Measurements from ENCODE around the gene SIT1. TPM values are rescaled to one million over a fixed set of nuclear protein-coding genes. Genes with fewer than 3 reads are reported as not detected.

SIT1 gene
- polyA plus RNA-seq, 3 donors: 0.27 to 0.36 TPM; not detected in 1

DNA sequence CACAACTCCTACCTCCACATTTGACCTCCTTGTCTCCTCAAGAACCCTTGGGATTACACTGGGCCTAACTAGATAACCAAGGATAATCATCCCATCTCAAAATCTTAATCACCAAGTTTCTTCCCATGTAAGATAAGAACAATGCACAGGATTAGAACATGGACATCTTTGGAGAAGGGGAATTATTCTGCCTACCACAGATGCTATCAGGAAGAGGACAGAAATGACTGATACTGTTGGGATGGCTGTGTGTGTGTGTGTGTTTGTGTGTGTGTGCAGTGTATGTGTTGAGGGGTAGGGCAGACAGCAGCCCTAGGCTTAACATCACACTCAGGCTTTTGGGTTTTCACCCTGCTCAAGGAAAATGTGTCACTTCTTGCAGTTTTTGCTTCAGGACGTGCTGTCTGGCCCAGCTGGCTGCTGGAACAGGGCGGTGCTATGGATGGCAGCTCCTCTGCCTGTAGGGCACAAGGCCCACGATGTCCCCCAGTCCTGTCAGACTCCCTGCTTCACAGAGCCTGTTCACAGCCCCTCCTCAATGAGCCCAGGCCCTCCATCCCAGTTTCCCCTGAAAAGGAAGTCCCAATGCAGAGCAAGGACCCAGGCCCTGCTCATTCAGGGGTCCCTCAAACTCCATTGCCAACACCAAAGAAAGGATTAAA lies 30.7 kb upstream of the SIT1 start:
- no peak overlapping the region for H3K4me2 ChIP-seq (replicated peaks; ENCODE audit: extremely low read depth, low read length, poor library complexity, severe bottlenecking)
- H3K4me3 ChIP-seq (replicated peaks in 1 of 3; ENCODE audit: low read depth in 2 of 3, low read length in 3 of 3): no peak overlapping the region
- Mint-ChIP-seq H3K27ac (no peak overlapping the region), H3K4me3 (no peak overlapping the region), H3K27me3 (ENCODE audit: low read depth in 3 of 3) (peaks cover under 1 to 12% (median 9%) of the 10 kb centered on the region in 3 donors), H3K9me3 (no peaks in the 10 kb centered on the region), H3K36me3 (peaks cover 0 to under 1% of the 10 kb centered on the region in 2 donors), H3K4me1 (peaks cover under 1% of the 10 kb centered on the region)
- no peaks in the 10 kb centered on the region for H3K36me3 ChIP-seq (replicated peaks in 1 of 2; ENCODE audit: control insufficient read depth in 1 of 2, insufficient read depth in 2 of 2, low read length in 2 of 2)
- no peak for TF ChIP-seq CTCF (IDR thresholded peaks at IDR 0.05)
- H3K9ac ChIP-seq (ENCODE audit: insufficient read depth, low read length, poor library complexity, severe bottlenecking): no peak overlapping the region
- H3K9me3 ChIP-seq (replicated peaks in 1 of 2; ENCODE audit: control insufficient read depth in 1 of 2, insufficient read depth in 1 of 2, low read length in 2 of 2): no peaks in the 10 kb centered on the region
- H3K27ac ChIP-seq (ENCODE audit: low read depth in 1 of 2, low read length in 2 of 2): no peak overlapping the region
- intact Hi-C loops (cut with micrococcal nuclease): no loop called here
- WGBS (ENCODE audit: insufficient coverage): 94% methylated on average over 3 of the region's 3 CpGs
- H4K20me1 ChIP-seq (ENCODE audit: insufficient read depth, low read length): no peaks in the 10 kb centered on the region
- peaks cover under 1% of the 10 kb centered on the region in 2 donors for H3K4me1 ChIP-seq (ENCODE audit: control insufficient read depth in 1 of 2, insufficient read depth in 2 of 2, low read length in 2 of 2)
- no peaks in the 10 kb centered on the region for H3K79me2 ChIP-seq (ENCODE audit: insufficient read depth, low read length)
- H2AFZ ChIP-seq (ENCODE audit: insufficient read depth, low read depth, low read length, poor library complexity, severe bottlenecking): no peak overlapping the region
- peaks cover 1 to 2% of the 10 kb centered on the region in 2 donors for H3K27me3 ChIP-seq (ENCODE audit: control insufficient read depth in 2 of 2, insufficient read depth in 2 of 2, low read length in 2 of 2)
- no peak for DNase-seq

GRCh38 chr9:35680331-35681105 lies 29.8 kb upstream of the SIT1 start:
- Histone ChIP-seq H2AFZ (ENCODE audit: insufficient read depth, low read depth, low read length, poor library complexity, severe bottlenecking) (no peak overlapping the region), H3K9ac (ENCODE audit: insufficient read depth, low read length, poor library complexity, severe bottlenecking) (no peak overlapping the region), H3K27ac (ENCODE audit: low read depth in 1 of 2, low read length in 2 of 2) (no peak overlapping the region), H3K9me3 (replicated peaks in 1 of 2; ENCODE audit: control insufficient read depth in 1 of 2, insufficient read depth in 1 of 2, low read length in 2 of 2) (no peaks in the 10 kb centered on the region), H3K4me3 (replicated peaks in 1 of 3; ENCODE audit: low read depth in 2 of 3, low read length in 3 of 3) (no peak overlapping the region), H3K4me2 (replicated peaks; ENCODE audit: extremely low read depth, low read length, poor library complexity, severe bottlenecking) (no peak overlapping the region), H4K20me1 (ENCODE audit: insufficient read depth, low read length) (no peaks in the 10 kb centered on the region), H3K4me1 (ENCODE audit: control insufficient read depth in 1 of 2, insufficient read depth in 2 of 2, low read length in 2 of 2) (peaks cover 10% of the 10 kb centered on the region in 2 donors), H3K36me3 (replicated peaks in 1 of 2; ENCODE audit: control insufficient read depth in 1 of 2, insufficient read depth in 2 of 2, low read length in 2 of 2) (no peaks in the 10 kb centered on the region), H3K79me2 (ENCODE audit: insufficient read depth, low read length) (no peaks in the 10 kb centered on the region), H3K27me3 (ENCODE audit: control insufficient read depth in 2 of 2, insufficient read depth in 2 of 2, low read length in 2 of 2) (peaks cover 2 to 11% of the 10 kb centered on the region in 2 donors)
- peaks cover 0 to 2% (median 0%) of the 10 kb centered on the region in 7 donors for H3K9me3 Mint-ChIP-seq
- DNase-seq: no peak
- no peak for TF ChIP-seq CTCF (IDR thresholded peaks at IDR 0.05)
- peak overlapping the region in 1 of 7 donors; percentile 47 for H3K27ac Mint-ChIP-seq
- H3K27me3 Mint-ChIP-seq (ENCODE audit: low read depth in 3 of 3): peaks cover 8 to 19% (median 19%) of the 10 kb centered on the region in 3 donors
- peaks cover 7% of the 10 kb centered on the region for H3K4me1 Mint-ChIP-seq
- no peak overlapping the region for H3K4me3 Mint-ChIP-seq
- WGBS (ENCODE audit: insufficient coverage): 89% methylated on average over 9 of the region's 15 CpGs
- intact Hi-C loops (cut with micrococcal nuclease): no loop called here
- H3K36me3 Mint-ChIP-seq: peaks cover 0 to 3% of the 10 kb centered on the region in 2 donors
